Neural crest cell (in vitro differentiated cells): ENCODE data around the gene FCRL4. TPM values are rescaled to one million over a fixed set of nuclear protein-coding genes. Genes with fewer than 3 reads are reported as not detected.

ENCODE experiments used
- DNase-seq: peaks from one replicate; pipeline ENCODE4 v3.0.0; 2021; ENCODE audit warnings: low read depth, mixed read lengths, low spot score
- H3K27ac Mint-ChIP-seq: one replicate; pipeline ENCODE4 v1.8.0; 2021; ENCODE audit warnings: mild to moderate bottlenecking, mixed read lengths; ENCODE audit not compliant: unreplicated experiment
- H3K27me3 Mint-ChIP-seq: 2 replicates; pipeline ENCODE4 v1.8.0; 2021; ENCODE audit warnings: low read depth, mild to moderate bottlenecking, mixed read lengths
- H3K36me3 Mint-ChIP-seq: 2 replicates; pipeline ENCODE4 v1.8.0; 2021; ENCODE audit warnings: low read depth, mild to moderate bottlenecking, mixed read lengths
- H3K4me1 Mint-ChIP-seq: 2 replicates; pipeline ENCODE4 v1.8.0; 2021; ENCODE audit warnings: mixed read lengths
- H3K4me3 Mint-ChIP-seq: one replicate; pipeline ENCODE4 v1.8.0; 2021; ENCODE audit warnings: mild to moderate bottlenecking, mixed read lengths
- H3K9me3 Mint-ChIP-seq: 2 replicates; pipeline ENCODE4 v1.8.0; 2021; ENCODE audit warnings: mixed read lengths
- total RNA-seq: library from RNA; stranded (reverse); gene quantifications from 2 replicates; pipeline ENCODE4 v1.2.1, GENCODE V29; 2021
- TF ChIP-seq, protein P1 (sequence below): fragments of 200-600 bp; sonication (generic); conservative IDR thresholded peaks from 2 replicates; pipeline ENCODE4 v1.5.0; 2021; ENCODE audit warnings: antibody characterized with exemption, mild to moderate bottlenecking

Gene FCRL4
- total RNA-seq, 1 donor from 2014 or later = not detected

DNA sequence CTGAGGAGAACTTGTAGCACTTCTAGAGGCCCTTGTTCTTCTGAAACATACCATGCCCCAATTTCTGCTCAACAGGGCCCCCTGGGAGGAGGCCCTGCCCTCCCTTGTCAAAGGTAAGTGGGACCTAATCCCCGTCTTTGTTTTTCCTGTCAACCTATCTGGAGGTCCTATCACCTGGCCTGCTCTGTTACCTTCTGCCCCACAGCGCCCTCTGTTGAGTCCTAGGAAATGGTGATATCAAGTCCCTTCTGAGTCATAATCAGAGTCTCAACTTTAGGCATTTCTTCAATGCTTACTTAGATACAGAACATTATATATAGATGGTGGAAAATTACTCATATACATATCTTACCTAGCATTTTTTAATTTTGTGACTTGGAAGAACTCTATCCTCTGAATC is 28.2 kb upstream of the FCRL4 start:
- Mint-ChIP-seq H3K27me3 (peaks cover 42% of the 10 kb centered on the region), H3K27ac (no peak overlapping the region), H3K4me3 (no peak overlapping the region), H3K4me1 (no peaks in the 10 kb centered on the region), H3K36me3 (no peaks in the 10 kb centered on the region), H3K9me3 (no peaks in the 10 kb centered on the region)
- TF ChIP-seq, protein P1, sequence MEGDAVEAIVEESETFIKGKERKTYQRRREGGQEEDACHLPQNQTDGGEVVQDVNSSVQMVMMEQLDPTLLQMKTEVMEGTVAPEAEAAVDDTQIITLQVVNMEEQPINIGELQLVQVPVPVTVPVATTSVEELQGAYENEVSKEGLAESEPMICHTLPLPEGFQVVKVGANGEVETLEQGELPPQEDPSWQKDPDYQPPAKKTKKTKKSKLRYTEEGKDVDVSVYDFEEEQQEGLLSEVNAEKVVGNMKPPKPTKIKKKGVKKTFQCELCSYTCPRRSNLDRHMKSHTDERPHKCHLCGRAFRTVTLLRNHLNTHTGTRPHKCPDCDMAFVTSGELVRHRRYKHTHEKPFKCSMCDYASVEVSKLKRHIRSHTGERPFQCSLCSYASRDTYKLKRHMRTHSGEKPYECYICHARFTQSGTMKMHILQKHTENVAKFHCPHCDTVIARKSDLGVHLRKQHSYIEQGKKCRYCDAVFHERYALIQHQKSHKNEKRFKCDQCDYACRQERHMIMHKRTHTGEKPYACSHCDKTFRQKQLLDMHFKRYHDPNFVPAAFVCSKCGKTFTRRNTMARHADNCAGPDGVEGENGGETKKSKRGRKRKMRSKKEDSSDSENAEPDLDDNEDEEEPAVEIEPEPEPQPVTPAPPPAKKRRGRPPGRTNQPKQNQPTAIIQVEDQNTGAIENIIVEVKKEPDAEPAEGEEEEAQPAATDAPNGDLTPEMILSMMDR = no peak
- DNase-seq = no peak

DNA sequence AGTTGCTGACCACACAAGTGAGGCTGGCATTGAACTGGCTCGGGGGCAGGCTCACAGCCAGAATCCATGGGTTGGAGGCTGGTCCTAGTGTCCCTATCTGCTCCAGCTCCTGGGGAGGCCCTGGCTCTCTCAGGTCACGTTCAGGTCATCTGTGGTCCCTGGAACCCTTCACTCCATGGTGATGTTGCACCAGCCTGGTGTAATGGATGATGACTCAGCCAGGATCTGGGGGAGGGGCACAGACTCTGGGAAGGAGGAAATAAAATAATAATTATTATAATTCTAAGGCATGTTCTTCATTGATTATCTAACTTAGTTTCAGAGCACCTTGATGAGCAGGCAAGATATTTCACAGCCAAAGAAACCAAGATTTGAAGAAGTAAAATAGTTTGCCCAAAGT is 26.6 kb upstream of the FCRL4 start:
- Mint-ChIP-seq H3K4me3 (no peak overlapping the region), H3K4me1 (no peaks in the 10 kb centered on the region), H3K27me3 (peaks cover 37% of the 10 kb centered on the region), H3K27ac (no peak overlapping the region), H3K9me3 (no peaks in the 10 kb centered on the region), H3K36me3 (no peaks in the 10 kb centered on the region)
- TF ChIP-seq, protein P1 = no peak
- no peak for DNase-seq

DNA sequence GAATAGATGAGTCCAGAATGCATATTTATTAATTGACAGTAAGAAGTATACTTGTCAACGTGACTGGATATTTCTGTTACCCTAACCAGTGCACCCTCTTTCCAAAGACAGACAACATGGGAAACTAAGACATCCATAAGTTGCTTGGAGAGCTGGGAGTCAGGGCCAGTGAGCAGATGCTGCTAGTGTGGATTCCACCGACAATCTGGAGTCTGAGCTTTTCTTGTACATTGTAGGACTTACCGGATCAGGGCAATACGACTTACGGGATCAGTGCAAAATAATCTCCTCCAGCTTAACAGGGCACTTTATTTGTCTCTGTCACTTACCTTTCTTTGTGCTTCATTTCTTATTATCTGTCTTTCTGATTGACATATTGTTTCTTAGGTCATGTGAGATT is 24.6 kb upstream of the FCRL4 start:
- Mint-ChIP-seq H3K9me3 (no peaks in the 10 kb centered on the region), H3K36me3 (no peaks in the 10 kb centered on the region), H3K4me3 (no peak overlapping the region), H3K27me3 (peaks cover 28% of the 10 kb centered on the region), H3K4me1 (no peaks in the 10 kb centered on the region), H3K27ac (no peak overlapping the region)
- TF ChIP-seq, protein P1 = no peak
- no peak for DNase-seq

DNA sequence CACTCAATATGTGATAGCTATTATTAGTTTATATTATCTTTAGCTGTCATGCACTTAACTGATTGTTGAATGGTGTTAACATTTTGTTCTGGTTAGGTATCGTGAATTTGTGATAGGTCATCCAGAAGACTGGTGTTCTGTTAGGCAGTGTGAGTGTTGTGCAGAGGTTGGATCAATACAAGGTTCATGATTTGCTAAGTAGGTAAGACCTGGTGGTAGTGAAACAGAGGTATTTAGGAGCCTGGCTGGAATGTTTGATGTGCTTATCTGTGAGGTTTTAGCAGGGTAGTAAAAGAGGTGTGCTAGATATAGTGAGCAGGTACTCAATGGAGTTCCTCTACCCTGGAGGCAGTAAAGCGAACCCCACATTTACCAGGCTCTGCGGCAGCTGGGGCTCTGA is 20.3 kb upstream of the FCRL4 start:
- DNase-seq = no peak
- Mint-ChIP-seq H3K9me3 (no peaks in the 10 kb centered on the region), H3K4me1 (no peaks in the 10 kb centered on the region), H3K36me3 (no peaks in the 10 kb centered on the region), H3K27ac (no peak overlapping the region), H3K27me3 (peaks cover 20% of the 10 kb centered on the region), H3K4me3 (no peak overlapping the region)
- TF ChIP-seq, protein P1 = no peak

DNA sequence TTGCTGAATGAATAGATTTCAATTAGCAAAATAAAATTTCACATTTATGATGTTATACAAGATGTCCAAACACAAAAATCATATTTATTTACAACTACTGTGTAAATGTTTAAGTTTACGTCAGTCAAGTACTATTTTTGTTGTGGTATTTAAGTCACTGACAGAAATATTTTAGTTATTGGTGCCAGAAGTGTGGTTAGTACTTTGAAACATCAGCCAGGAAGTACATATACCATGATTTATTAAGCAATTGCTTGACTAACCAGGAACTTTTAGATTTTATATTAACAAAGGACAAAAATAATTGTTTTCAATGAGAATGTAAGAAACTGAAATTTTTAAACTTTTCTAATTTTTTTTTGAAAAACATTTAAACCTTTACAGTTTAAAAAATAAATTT is 2.4 kb upstream of the FCRL4 start:
- H3K9me3 Mint-ChIP-seq = no peaks in the 10 kb centered on the region
- DNase-seq = no peak
- H3K36me3 Mint-ChIP-seq = no peaks in the 10 kb centered on the region
- no peak overlapping the region for H3K27ac Mint-ChIP-seq
- peaks cover 30% of the 10 kb centered on the region for H3K27me3 Mint-ChIP-seq
- H3K4me1 Mint-ChIP-seq = no peaks in the 10 kb centered on the region
- H3K4me3 Mint-ChIP-seq = no peak overlapping the region
- TF ChIP-seq, protein P1 = no peak

DNA sequence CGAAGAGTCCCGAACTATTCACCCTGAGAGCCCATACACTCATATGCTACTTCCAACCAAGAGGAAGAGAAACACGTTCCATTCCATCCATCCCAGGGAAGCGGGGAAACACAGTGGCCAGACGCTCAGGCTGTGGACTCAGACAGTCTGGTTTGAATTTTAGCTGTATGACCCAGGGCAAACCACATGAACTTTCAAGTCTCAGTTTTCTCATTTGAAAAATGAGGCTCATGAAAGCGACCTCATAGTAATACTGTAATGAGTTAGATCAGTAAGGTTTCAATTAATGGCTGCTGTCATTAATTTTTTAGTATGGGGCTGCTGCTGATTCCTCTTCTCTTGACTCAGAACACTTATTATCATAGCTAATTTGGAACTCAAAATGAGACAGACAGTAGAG is 1.5 kb downstream of the FCRL4 start:
- TF ChIP-seq, protein P1 = no peak
- Mint-ChIP-seq H3K4me1 (no peaks in the 10 kb centered on the region), H3K27ac (no peak overlapping the region), H3K9me3 (no peaks in the 10 kb centered on the region), H3K4me3 (no peak overlapping the region), H3K36me3 (no peaks in the 10 kb centered on the region), H3K27me3 (peaks cover 45% of the 10 kb centered on the region)
- no peak for DNase-seq
